Keratinocyte (primary cell): ENCODE results near the gene TP53I13. TPM values are rescaled to one million over a fixed set of nuclear protein-coding genes. Genes with fewer than 3 reads are reported as not detected.
A peak's percentile ranks its signal among the peaks of the same experiment; 100 is the strongest.

Source experiments
- DNase-seq: peaks from one replicate; pipeline ENCODE4 v3.0.0-alpha.2; 2011; ENCODE audit warnings: low read depth, missing footprints, low spot score
- FAIRE-seq: peaks from 2 replicates; lab custom pipeline; 2011; peaks lifted over from hg19 to GRCh38; lab: Jason Lieb, UNC
- H2AFZ ChIP-seq: 2 replicates; pipeline ENCODE4 v1.6.0; 2012; ENCODE audit warnings: low read length, control low read depth, inconsistent platforms; ENCODE audit not compliant: control insufficient read depth
- H3K27ac ChIP-seq: 2 replicates; pipeline ENCODE4 v1.5.1; 2011; ENCODE audit warnings: low read length; ENCODE audit not compliant: control insufficient read depth, insufficient read depth
- H3K27me3 ChIP-seq: 3 replicates; pipeline ENCODE4 v1.6.0; 2011; ENCODE audit warnings: low read length; ENCODE audit not compliant: control insufficient read depth, insufficient read depth; ENCODE audit errors: extremely low read depth
- H3K36me3 ChIP-seq, 2 experiments: 2 replicates in 1 of 2; 3 replicates in 1 of 2; pipeline ENCODE4 v1.5.1; 2011; ENCODE audit warnings: low read length in 2 of 2, mild to moderate bottlenecking in 1 of 2; ENCODE audit not compliant: control insufficient read depth in 2 of 2, insufficient read depth in 2 of 2; ENCODE audit errors: extremely low read depth in 1 of 2
- H3K4me1 ChIP-seq: 3 replicates; pipeline ENCODE4 v1.5.1; 2011; ENCODE audit warnings: low read length; ENCODE audit not compliant: control insufficient read depth, insufficient read depth; ENCODE audit errors: extremely low read depth
- H3K4me2 ChIP-seq: 3 replicates; pipeline ENCODE4 v1.6.0; 2011; ENCODE audit warnings: low read depth, low read length; ENCODE audit not compliant: control insufficient read depth, insufficient read depth; ENCODE audit errors: extremely low read depth
- H3K4me3 ChIP-seq, 3 experiments: fragments of 200-600 bp in 1 of 3; sonication (generic) in 1 of 3; 2 replicates in 2 of 3; 3 replicates in 1 of 3; pipeline ENCODE4 v1.5.1; 2011 to 2016; ENCODE audit warnings: low read length in 3 of 3, mild to moderate bottlenecking in 3 of 3, control low read depth in 2 of 3, inconsistent platforms in 1 of 3, low read depth in 1 of 3, mixed read lengths in 1 of 3, mixed run types in 1 of 3, moderate library complexity in 1 of 3; ENCODE audit not compliant: control insufficient read depth in 2 of 3, insufficient read depth in 2 of 3; ENCODE audit errors: extremely low read depth in 1 of 3
- H3K79me2 ChIP-seq: 2 replicates; pipeline ENCODE4 v1.6.0; 2012; ENCODE audit warnings: low read length; ENCODE audit not compliant: control insufficient read depth, insufficient read depth
- H3K9ac ChIP-seq: 3 replicates; pipeline ENCODE4 v1.6.0; 2011; ENCODE audit warnings: low read length; ENCODE audit not compliant: control insufficient read depth, insufficient read depth; ENCODE audit errors: extremely low read depth
- H3K9me1 ChIP-seq: 3 replicates; pipeline ENCODE4 v1.6.0; 2011; ENCODE audit warnings: low read length; ENCODE audit not compliant: control insufficient read depth, insufficient read depth; ENCODE audit errors: extremely low read depth
- H3K9me3 ChIP-seq: 2 replicates; pipeline ENCODE4 v1.5.1; 2012; ENCODE audit warnings: low read depth, low read length; ENCODE audit not compliant: control insufficient read depth
- H4K20me1 ChIP-seq: 3 replicates; pipeline ENCODE4 v1.6.0; 2011; ENCODE audit warnings: low read length; ENCODE audit not compliant: control insufficient read depth, insufficient read depth; ENCODE audit errors: extremely low read depth
- CTCF ChIP-seq, 3 experiments: IDR thresholded peaks in 1 of 3; conservative IDR thresholded peaks in 1 of 3; optimal IDR thresholded peaks in 1 of 3; 2 replicates in 2 of 3; 3 replicates in 1 of 3; pipeline versions ENCODE3 to v1.5.1; 2011; ENCODE audit warnings: low read length in 3 of 3, mild to moderate bottlenecking in 3 of 3, moderate library complexity in 2 of 3, control low read depth in 1 of 3, inconsistent platforms in 1 of 3; ENCODE audit not compliant: insufficient read depth in 2 of 3; ENCODE audit errors: extremely low read depth in 1 of 3
- EZH2 ChIP-seq: IDR thresholded peaks from one replicate; pipeline ENCODE4 v1.6.1; 2012; ENCODE audit warnings: inconsistent platforms, mild to moderate bottlenecking, low read length, moderate library complexity
- dilution Hi-C: fragments of 300-500 bp; cut with MboI; formaldehyde crosslinking; loops from one replicate; pipeline ENCODE4 v1.7.0; 2020; ENCODE audit warnings: low sequenced_read_pairs; ENCODE audit not compliant: extremely low pct_ligation_motif_present
- polyA plus RNA-seq, 5 experiments: library from polyadenylated mRNA; depleted of rRNA in 3 of 5; stranded (reverse) in 3 of 5; stranded (forward) in 1 of 5; unstranded in 1 of 5; fragments of >200 nt; gene quantifications; 1 replicate in 1 of 5; 2 replicates in 3 of 5; 3 replicates in 1 of 5; pipeline versions ENCODE4 v1.2.1 to v1.2.3, GENCODE V29; 2011 to 2012; ENCODE audit warnings: missing spikeins in 2 of 5, low read depth in 1 of 5, low replicate concordance in 1 of 5

Gene TP53I13
- polyA plus RNA-seq, 1 donor (not counting 4 experiments of a cell fraction or from before 2014, with no cell fraction given): 11.9 TPM

GRCh38 chr17:29620271-29620670 is 51.8 kb downstream of the TP53I13 start:
- TF ChIP-seq EZH2: no peak
- TF ChIP-seq CTCF (optimal IDR thresholded peaks at IDR 0.05 in 1 of 3, IDR thresholded peaks at IDR 0.05 in 1 of 3, conservative IDR thresholded peaks at IDR 0.05 in 1 of 3; ENCODE audit: extremely low read depth in 1 of 3, insufficient read depth in 2 of 3, low read length in 3 of 3): no peak
- no peaks in the 10 kb centered on the region for H3K27me3 ChIP-seq
- FAIRE-seq (peak; percentile 73), DNase-seq (no peak)
- H4K20me1 ChIP-seq: no peaks in the 10 kb centered on the region
- H3K4me1 ChIP-seq: peaks cover 77% of the 10 kb centered on the region
- no peak overlapping the region for H2AFZ ChIP-seq
- no peaks in the 10 kb centered on the region for H3K9me1 ChIP-seq
- H3K79me2 ChIP-seq: peaks cover 23% of the 10 kb centered on the region
- dilution Hi-C loops: loop anchor here (10.0 kb wide), 1 partner anchor 295 kb away; no protein-coding TSS in a partner anchor
- H3K9ac ChIP-seq: no peak overlapping the region
- H3K4me3 ChIP-seq: no peak overlapping the region
- H3K27ac ChIP-seq: peak overlapping the region; percentile 51
- peak overlapping the region; percentile 54 for H3K4me2 ChIP-seq
- H3K9me3 ChIP-seq: no peaks in the 10 kb centered on the region
- peaks cover 0 to 5% of the 10 kb centered on the region in 2 experiments for H3K36me3 ChIP-seq

- Histone ChIP-seq H3K9me3 (no peaks in the 10 kb centered on the region), H3K9me1 (no peaks in the 10 kb centered on the region), H3K79me2 (peaks cover 23% of the 10 kb centered on the region), H3K4me2 (peak overlapping the region; percentile 18), H3K27me3 (no peaks in the 10 kb centered on the region), H3K4me3 (no peak overlapping the region), H2AFZ (no peak overlapping the region), H3K4me1 (peaks cover 78% of the 10 kb centered on the region), H3K36me3 (peaks cover 0 to 5% of the 10 kb centered on the region in 2 experiments), H4K20me1 (no peaks in the 10 kb centered on the region), H3K9ac (no peak overlapping the region), H3K27ac (no peak overlapping the region)
- dilution Hi-C loops: loop anchor here (10.0 kb wide), 1 partner anchor 294 kb away; no protein-coding TSS in a partner anchor
- FAIRE-seq: no peak
- TF ChIP-seq CTCF (optimal IDR thresholded peaks at IDR 0.05 in 1 of 3, IDR thresholded peaks at IDR 0.05 in 1 of 3, conservative IDR thresholded peaks at IDR 0.05 in 1 of 3; ENCODE audit: extremely low read depth in 1 of 3, insufficient read depth in 2 of 3, low read length in 3 of 3): no peak
- TF ChIP-seq EZH2: no peak
- no peak for DNase-seq
These were observed 52.4 kb downstream of the TP53I13 start for GRCh38 chr17:29620779-29621500.
